Tibial nerve (tissue), 4 donors: ENCODE results near the gene LRFN4. TPM values are rescaled to one million over a fixed set of nuclear protein-coding genes. Genes with fewer than 3 reads are reported as not detected.

ENCODE experiments used
- DNase-seq, 2 donors: peaks; one replicate each; pipeline ENCODE4 v3.0.0-alpha.2; 2019; ENCODE audit warnings: low spot score in 2 of 2
- H3K27ac ChIP-seq, 4 donors: fragments of 200-600 bp; sonication (generic) in 3 of 4; one replicate each; pipeline ENCODE4 v1.5.1; 2017 to 2019; ENCODE audit warnings: mild to moderate bottlenecking in 1 of 4
- H3K27me3 ChIP-seq, 2 donors: fragments of 200-600 bp; sonication (generic) in 1 of 2; one replicate each; pipeline versions ENCODE4 v1.5.1 to v1.6.0; 2017 to 2019
- H3K36me3 ChIP-seq, 3 donors: fragments of 200-600 bp; sonication (generic); one replicate each; pipeline ENCODE4 v1.5.1; 2018 to 2019
- H3K4me1 ChIP-seq, 4 donors: fragments of 200-600 bp; sonication (generic) in 3 of 4; one replicate each; pipeline ENCODE4 v1.5.1; 2017 to 2019
- H3K4me3 ChIP-seq, 4 donors: fragments of 200-600 bp; sonication (generic) in 3 of 4; one replicate each; pipeline ENCODE4 v1.5.1; 2017 to 2019; ENCODE audit warnings: mild to moderate bottlenecking in 1 of 4, moderate library complexity in 1 of 4
- H3K9me3 ChIP-seq, 4 donors: fragments of 200-600 bp; sonication (generic) in 3 of 4; one replicate each; pipeline ENCODE4 v1.5.1; 2017 to 2019
- EP300 ChIP-seq, 2 donors: sonication (generic); formaldehyde crosslinking; IDR thresholded peaks; one replicate each; pipeline ENCODE4 v1.6.1; 2017; ENCODE audit warnings: antibody characterized with exemption in 2 of 2, mild to moderate bottlenecking in 1 of 2
- POLR2A ChIP-seq, 2 donors: fragments of 450-650 bp; IDR thresholded peaks; one replicate each; pipeline ENCODE4 v1.6.1; 2017; ENCODE audit warnings: antibody characterized with exemption in 2 of 2, mild to moderate bottlenecking in 2 of 2, moderate library complexity in 2 of 2
- WGBS, 2 donors: methylation state at CpG; one replicate each; pipeline ENCODE4 v1.1.5; 2018; 5-methylcytosine and 5-hydroxymethylcytosine counted together
- total RNA-seq, 4 donors: library from RNA; depleted of rRNA; stranded (reverse); fragments of >200 nt; gene quantifications; one replicate each; pipeline ENCODE4 v1.1.0, GENCODE V29; 2016
- TF ChIP-seq, protein P1 (sequence below), 5 experiments: fragments of 200-600 bp in 3 of 5; fragments of 450-650 bp in 2 of 5; sonication (generic) in 3 of 5; IDR thresholded peaks; one replicate each; pipeline ENCODE4 v1.5.1; 2016 to 2019; ENCODE audit warnings: antibody characterized with exemption in 5 of 5, mild to moderate bottlenecking in 3 of 5, moderate library complexity in 2 of 5

LRFN4 gene
- total RNA-seq, 4 donors from 2014 or later: 9.4 to 17.1 (median 14.0) TPM

DNA sequence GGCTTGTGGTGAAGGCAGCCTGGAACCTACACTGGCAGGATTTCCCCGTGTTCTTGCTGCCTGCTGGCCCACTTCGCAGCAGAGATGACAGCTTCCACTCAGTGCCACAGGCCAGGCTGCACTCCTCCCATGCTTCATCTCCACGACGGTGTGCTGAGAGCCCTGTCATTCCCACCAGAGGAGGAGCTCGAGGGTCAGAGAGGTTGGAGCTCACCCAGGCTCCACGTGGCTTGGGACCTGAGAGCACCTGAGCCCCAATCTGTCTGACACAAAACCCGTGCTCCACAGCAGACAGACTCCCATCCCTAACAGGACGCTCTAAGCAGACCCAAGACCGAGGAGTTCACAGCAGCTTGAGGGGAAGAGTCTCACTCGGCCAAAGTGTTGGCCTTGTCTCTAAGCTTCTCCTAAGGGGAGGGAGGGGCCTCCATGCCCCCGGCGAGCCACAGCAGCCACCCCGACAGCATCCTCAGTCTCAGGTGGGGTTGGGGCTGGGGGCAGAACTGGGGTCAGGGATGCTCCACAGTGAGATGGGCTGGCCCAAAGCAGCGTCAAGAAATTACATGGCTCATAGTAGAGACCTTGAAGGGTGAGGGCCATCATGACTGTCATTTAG is 10.7 kb downstream of the LRFN4 start:
- Histone ChIP-seq H3K27me3 (no peaks in the 10 kb centered on the region), H3K27ac (no peak overlapping the region), H3K4me3 (no peak overlapping the region), H3K4me1 (peaks cover 0 to 13% (median 0%) of the 10 kb centered on the region in 4 donors), H3K9me3 (no peaks in the 10 kb centered on the region), H3K36me3 (peaks cover 0 to 86% (median 0%) of the 10 kb centered on the region in 3 donors)
- 77 to 83% methylated on average over 13 to 14 of the region's 14 CpGs for WGBS, 2 donors
- no peak for TF ChIP-seq EP300 (IDR thresholded peaks at IDR 0.05)
- TF ChIP-seq, protein P1, sequence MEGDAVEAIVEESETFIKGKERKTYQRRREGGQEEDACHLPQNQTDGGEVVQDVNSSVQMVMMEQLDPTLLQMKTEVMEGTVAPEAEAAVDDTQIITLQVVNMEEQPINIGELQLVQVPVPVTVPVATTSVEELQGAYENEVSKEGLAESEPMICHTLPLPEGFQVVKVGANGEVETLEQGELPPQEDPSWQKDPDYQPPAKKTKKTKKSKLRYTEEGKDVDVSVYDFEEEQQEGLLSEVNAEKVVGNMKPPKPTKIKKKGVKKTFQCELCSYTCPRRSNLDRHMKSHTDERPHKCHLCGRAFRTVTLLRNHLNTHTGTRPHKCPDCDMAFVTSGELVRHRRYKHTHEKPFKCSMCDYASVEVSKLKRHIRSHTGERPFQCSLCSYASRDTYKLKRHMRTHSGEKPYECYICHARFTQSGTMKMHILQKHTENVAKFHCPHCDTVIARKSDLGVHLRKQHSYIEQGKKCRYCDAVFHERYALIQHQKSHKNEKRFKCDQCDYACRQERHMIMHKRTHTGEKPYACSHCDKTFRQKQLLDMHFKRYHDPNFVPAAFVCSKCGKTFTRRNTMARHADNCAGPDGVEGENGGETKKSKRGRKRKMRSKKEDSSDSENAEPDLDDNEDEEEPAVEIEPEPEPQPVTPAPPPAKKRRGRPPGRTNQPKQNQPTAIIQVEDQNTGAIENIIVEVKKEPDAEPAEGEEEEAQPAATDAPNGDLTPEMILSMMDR (IDR thresholded peaks at IDR 0.05): no peak
- TF ChIP-seq POLR2A (IDR thresholded peaks at IDR 0.05): no peak
- DNase-seq: no peak

DNA sequence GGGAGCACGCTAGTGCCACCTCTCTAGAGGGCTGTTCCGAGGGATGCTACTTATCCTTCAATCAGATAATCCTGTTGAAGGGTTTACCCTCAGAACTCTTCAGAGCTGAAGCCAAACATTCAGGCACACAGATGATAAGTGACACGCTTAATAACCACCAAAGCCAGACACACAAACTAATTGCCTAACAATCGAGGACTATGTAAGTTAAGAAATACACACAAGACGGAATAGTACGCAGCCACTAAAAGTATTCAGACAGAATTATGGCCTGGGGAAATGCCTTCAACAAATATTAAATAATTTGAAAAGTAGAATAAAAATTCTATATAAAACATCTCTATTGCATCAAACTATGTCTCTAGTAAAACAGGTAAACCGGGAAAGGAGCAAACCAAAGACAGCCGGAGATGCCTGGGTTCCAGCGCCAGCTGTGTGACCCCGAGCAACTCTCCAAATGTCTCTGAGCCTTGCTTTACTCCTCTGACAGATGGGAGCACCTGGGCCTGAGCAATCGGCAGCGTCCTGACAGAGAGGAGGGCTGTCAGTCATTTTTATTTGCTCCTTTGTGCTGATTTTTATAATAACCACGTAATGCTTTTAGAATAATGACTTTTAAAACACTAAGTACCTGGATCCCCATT is 11.3 kb downstream of the LRFN4 start:
- no peak overlapping the region for H3K4me3 ChIP-seq
- no peaks in the 10 kb centered on the region for H3K27me3 ChIP-seq
- peaks cover 0 to 13% (median 0%) of the 10 kb centered on the region in 4 donors for H3K4me1 ChIP-seq
- no peak overlapping the region for H3K27ac ChIP-seq
- DNase-seq: no peak
- H3K9me3 ChIP-seq: no peaks in the 10 kb centered on the region
- no peak for TF ChIP-seq POLR2A (IDR thresholded peaks at IDR 0.05)
- TF ChIP-seq, protein P1 (IDR thresholded peaks at IDR 0.05): no peak
- no peak for TF ChIP-seq EP300 (IDR thresholded peaks at IDR 0.05)
- 94 to 96% methylated on average over 13 of the region's 13 CpGs for WGBS, 2 donors
- H3K36me3 ChIP-seq: peaks cover 0 to 79% (median 0%) of the 10 kb centered on the region in 3 donors

DNA sequence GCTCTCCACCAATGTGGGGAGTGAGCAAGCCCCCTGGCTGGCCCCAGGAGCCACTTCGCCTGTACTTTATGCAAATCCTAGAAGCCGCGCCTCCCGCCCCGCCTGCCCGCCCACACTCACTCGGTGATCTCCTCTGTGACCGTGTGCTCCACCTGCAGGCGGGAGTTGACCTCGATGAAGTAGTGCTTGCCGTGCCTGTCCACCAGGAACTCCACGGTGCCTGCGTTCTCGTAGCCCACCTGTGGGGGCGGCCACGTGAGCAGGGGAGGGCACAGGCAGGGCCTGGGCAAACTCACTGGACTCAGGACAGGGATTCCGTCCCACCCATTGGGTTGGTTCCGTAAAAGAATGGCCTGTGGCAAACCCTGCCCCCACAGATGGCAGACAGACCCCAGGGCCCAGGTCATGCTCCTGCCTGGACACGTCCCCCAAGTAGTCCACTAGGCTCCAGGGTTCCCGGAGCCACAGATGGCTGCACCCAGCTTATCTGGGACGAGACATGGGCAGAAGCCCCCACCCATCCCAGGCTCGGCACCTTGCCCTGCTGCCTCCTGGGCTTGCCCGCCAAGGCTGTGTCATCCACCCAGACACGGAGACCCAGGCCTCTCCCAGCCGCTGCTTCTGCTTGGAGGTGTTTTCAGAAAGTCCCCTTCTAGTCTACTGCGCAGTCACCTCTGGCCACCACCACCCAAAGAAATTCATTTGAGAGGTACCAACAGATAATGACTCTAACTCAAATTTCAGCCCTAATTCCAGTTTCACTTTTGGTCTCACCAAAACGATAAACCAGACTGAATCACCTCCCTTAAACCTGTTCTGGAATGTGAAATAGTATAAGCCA is 12.1 kb downstream of the LRFN4 start:
- Histone ChIP-seq H3K27ac (no peak overlapping the region), H3K4me3 (no peak overlapping the region), H3K4me1 (peaks cover 0 to 13% (median 0%) of the 10 kb centered on the region in 4 donors), H3K36me3 (peaks cover 0 to 72% (median 0%) of the 10 kb centered on the region in 3 donors), H3K27me3 (no peaks in the 10 kb centered on the region), H3K9me3 (no peaks in the 10 kb centered on the region)
- 59 to 82% methylated on average over 18 to 23 of the region's 27 CpGs for WGBS, 2 donors
- TF ChIP-seq EP300 (IDR thresholded peaks at IDR 0.05): no peak
- TF ChIP-seq, protein P1 (IDR thresholded peaks at IDR 0.05): peak in 1 of 5 experiments; percentile 46
- DNase-seq: no peak

DNA sequence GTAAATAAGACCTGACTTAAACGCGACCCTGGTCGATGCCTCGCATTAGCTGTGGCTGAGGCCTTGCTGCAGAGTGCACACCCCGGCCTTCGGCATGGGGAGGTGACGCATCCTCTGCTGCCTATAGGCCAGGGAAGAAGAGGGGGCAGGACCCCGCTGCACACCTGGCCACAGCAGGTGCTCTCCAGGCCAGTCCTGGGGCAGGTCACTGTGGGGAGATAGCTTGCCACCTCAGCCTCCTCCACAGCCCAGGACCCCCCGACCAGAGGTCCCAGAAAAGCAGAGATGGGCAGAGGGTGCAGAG is 12.7 kb downstream of the LRFN4 start:
- Histone ChIP-seq H3K4me3 (no peak overlapping the region), H3K27ac (no peak overlapping the region), H3K36me3 (peaks cover 0 to 67% (median 0%) of the 10 kb centered on the region in 3 donors), H3K9me3 (no peaks in the 10 kb centered on the region), H3K4me1 (peaks cover 0 to 13% (median 0%) of the 10 kb centered on the region in 4 donors), H3K27me3 (no peaks in the 10 kb centered on the region)
- TF ChIP-seq EP300 (IDR thresholded peaks at IDR 0.05) (no peak), POLR2A (IDR thresholded peaks at IDR 0.05) (no peak)
- TF ChIP-seq, protein P1 (IDR thresholded peaks at IDR 0.05): no peak
- WGBS, 2 donors: 90 to 94% methylated on average over 9 of the region's 9 CpGs
- no peak for DNase-seq

DNA sequence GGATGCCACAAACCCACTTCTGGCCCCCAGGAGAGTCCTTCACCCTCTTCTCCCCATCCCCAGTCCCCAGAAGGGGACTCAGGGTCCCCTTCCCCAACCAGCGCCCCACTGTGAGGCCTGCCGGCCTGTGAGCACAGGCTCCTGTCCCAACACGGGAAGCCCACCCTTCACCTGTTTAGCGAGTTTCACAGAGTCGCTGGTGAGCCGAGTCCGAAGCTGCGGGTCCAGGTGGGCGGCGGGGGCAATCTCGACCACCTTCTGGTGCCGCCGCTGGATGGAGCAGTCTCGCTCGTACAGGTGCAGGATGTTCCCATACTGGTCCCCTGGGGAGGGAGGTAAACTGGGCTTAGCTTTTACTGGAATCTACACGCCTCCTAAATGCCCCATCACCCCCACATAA is 13.3 kb downstream of the LRFN4 start:
- TF ChIP-seq, protein P1 (IDR thresholded peaks at IDR 0.05): no peak
- no peak for TF ChIP-seq POLR2A (IDR thresholded peaks at IDR 0.05)
- TF ChIP-seq EP300 (IDR thresholded peaks at IDR 0.05): no peak
- Histone ChIP-seq H3K4me1 (peaks cover 0 to 13% (median 0%) of the 10 kb centered on the region in 4 donors), H3K27ac (no peak overlapping the region), H3K9me3 (no peaks in the 10 kb centered on the region), H3K27me3 (no peaks in the 10 kb centered on the region), H3K4me3 (no peak overlapping the region), H3K36me3 (peaks cover 0 to 62% (median 0%) of the 10 kb centered on the region in 3 donors)
- WGBS, 2 donors: 93 to 97% methylated on average over 16 of the region's 16 CpGs
- no peak for DNase-seq
